KOPT-K1 (cell line): Measurements from ENCODE around the gene PDE11A.
"Not testable (repeated sequence)": the region's sequence is repeated elsewhere in the genome, so short reads cannot be mapped to it uniquely, and the experiment has no call there.

Experiments used
- H3K27ac ChIP-seq: fragments of 200-600 bp; sonication (generic); 2 replicates; pipeline ENCODE4 v1.5.1; 2016; ENCODE audit warnings: antibody characterized with exemption, mild to moderate bottlenecking, low read depth, low read length; ENCODE audit not compliant: poor library complexity, severe bottlenecking
- H3K36me3 ChIP-seq: fragments of 200-600 bp; sonication (generic); 2 replicates; pipeline ENCODE4 v1.5.1; 2017; ENCODE audit warnings: antibody characterized with exemption, mild to moderate bottlenecking, low read length, moderate library complexity; ENCODE audit not compliant: insufficient read depth
- H3K9me3 ChIP-seq: fragments of 200-600 bp; sonication (generic); 2 replicates; pipeline ENCODE4 v1.5.1; 2017; ENCODE audit warnings: antibody characterized with exemption, low read length, mild to moderate bottlenecking; ENCODE audit not compliant: insufficient read depth, poor library complexity, severe bottlenecking

The PDE11A gene

DNA sequence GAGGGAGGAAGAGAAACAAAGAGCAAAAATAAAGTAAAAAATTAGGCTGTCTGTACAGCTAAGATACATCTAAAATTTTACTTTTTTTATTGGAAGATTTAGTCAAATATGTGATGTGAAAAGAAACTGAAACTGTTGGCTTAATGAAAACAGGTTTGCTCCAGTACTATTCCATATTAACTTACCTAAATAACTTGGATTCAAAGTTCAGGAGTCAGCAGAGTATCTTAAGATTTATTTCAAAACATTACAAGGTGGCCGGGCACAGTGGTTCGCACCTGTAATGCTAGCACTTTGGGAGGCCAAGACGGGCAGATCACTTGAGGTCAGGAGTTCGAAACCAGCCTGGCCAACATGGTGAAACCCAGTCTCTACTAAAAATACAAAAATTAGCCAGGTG is 197.9 kb downstream of the PDE11A start:
- H3K9me3 ChIP-seq = no peaks in the 10 kb centered on the region
- H3K27ac ChIP-seq = no peak overlapping the region
- H3K36me3 ChIP-seq = no peaks in the 10 kb centered on the region

DNA sequence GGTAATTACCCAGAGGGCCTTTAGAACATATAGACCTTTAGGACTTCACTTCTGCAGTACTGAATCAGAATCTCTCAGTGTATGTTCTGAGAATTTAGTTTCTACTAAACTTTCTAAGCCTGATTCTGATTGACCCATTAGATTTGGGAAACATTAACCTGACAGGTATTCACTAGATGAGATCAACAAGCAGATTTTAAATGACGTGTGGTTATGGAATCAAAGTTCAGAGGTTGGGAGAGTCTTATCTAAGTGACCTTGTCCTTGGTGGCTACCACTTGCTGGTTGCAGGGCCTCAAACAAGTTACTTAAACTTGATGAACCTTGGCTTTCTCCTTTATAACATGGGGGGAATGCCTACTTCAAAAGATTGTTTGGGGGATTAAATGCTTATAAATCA is 198.7 kb downstream of the PDE11A start:
- Histone ChIP-seq H3K9me3 (no peaks in the 10 kb centered on the region), H3K36me3 (no peaks in the 10 kb centered on the region), H3K27ac (no peak overlapping the region)

DNA sequence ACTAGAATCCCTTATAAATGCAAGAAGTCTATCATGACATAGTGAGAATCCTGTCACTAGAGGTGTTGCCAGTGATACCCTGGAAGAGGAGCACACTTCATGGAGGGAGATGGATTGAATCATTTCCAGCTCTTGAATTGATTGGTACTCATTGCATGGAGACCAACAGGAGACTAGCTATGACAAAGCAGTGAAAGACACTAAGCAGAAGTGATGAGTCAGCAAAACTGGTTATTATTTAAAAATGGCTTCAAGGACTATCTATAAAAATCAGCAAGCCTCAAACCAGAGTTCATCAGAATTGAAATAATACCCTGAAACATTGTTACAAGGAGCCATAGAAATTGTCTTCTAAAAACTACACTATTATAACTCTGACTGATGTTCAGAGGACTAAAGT is 200.3 kb downstream of the PDE11A start:
- no peaks in the 10 kb centered on the region for H3K9me3 ChIP-seq
- no peaks in the 10 kb centered on the region for H3K36me3 ChIP-seq
- no peak overlapping the region for H3K27ac ChIP-seq

DNA sequence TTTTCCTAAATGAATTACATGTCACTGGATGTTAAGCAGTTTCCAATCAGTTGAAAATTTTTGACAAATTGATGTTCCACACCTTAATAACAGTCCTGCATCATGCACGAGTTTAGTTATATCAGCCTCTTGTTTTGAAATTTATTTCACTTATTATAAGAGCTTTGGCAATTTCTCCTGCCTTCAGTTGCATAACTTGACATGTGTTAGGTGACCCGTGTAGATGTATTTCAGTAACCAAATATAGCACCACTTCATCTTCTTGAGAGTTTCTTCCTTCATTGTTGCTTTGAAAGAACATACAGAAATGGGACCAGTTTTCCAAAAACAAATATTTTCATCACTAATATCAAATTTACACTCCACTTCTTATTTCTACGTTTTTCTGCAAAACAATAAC is 202.7 kb downstream of the PDE11A start:
- H3K36me3 ChIP-seq = no peaks in the 10 kb centered on the region
- no peaks in the 10 kb centered on the region for H3K9me3 ChIP-seq
- H3K27ac ChIP-seq = no peak overlapping the region

DNA sequence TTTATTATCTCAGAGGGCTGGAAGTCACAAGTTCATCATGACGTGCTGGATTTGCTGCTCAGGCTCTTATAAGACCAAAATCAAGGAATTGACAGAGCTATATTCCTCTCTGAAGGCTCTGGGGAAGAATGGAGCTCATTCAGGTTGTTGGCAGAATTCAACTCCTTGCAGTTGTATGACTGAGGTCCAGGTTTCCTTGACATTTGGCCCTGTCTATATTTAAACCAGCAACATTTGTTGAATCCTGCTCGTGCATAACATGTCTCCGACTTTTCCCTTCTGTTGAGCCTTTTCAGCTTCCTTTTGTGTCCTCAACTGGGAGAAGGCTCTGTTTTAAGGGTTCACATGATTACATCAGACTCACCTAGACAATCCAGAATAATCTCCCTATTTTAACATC is 203.4 kb downstream of the PDE11A start:
- no peaks in the 10 kb centered on the region for H3K36me3 ChIP-seq
- H3K9me3 ChIP-seq = no peaks in the 10 kb centered on the region
- no peak overlapping the region for H3K27ac ChIP-seq

DNA sequence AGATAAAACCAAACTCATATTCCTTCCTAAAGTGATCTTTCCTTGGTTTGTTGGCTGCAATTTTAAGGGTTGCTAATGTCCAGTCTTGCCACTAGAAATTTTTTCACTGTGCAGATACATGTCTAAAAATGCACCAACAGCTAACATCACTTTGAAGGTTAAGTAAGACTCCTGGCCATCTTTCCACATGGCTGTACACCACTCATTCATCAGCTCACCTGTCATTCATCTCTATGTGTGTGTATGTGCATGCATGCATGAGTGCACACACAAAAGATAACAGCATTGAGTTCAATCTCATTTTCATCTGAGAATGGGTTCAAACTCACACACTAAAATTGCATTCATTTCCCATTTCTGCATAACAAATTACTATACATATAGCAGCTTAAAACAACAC is 203.8 kb downstream of the PDE11A start:
- Histone ChIP-seq H3K9me3 (no peaks in the 10 kb centered on the region), H3K36me3 (no peaks in the 10 kb centered on the region), H3K27ac (no peak overlapping the region)

DNA sequence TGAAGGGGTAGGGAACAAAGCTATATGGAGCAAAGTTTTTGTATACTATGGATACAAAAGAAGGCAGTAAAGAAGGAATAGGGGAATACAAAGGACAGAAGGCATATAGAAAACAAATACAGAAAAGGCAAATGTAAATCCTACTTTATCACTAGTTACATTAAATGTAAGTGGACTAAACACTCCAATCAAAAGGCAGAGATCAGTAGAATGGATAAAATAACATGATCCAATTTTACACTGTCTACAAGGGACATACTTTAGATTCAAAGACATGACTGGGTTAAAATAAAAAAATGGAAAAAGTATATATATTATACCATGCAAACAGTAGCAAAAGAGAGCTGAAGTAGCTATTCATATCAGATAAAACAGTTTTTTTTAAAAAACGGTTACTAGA is 215.0 kb downstream of the PDE11A start:
- Histone ChIP-seq H3K27ac (no peak overlapping the region), H3K9me3 (peaks cover 4% of the 10 kb centered on the region), H3K36me3 (no peaks in the 10 kb centered on the region)

DNA sequence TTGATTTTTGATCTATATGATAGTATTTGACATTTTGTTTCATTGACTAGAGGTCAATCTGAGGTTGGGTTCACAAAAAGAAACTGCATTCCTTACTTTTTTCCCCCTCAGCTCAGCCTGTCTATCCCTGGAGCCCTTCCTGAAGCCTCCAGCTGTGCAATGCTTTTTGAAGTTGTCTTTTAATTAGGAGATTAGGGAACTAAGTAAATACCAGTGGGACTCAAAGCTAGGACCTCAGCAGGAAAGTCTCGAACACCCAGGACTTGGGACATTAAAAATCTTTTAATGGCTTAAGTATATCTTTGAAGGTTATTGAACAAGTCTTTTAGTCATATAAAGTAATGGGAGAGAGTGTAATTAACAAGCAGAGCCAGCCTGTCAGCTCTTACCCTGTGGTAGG is 220.2 kb downstream of the PDE11A start:
- Histone ChIP-seq H3K27ac (no peak overlapping the region), H3K9me3 (peaks cover under 1% of the 10 kb centered on the region), H3K36me3 (no peaks in the 10 kb centered on the region)

DNA sequence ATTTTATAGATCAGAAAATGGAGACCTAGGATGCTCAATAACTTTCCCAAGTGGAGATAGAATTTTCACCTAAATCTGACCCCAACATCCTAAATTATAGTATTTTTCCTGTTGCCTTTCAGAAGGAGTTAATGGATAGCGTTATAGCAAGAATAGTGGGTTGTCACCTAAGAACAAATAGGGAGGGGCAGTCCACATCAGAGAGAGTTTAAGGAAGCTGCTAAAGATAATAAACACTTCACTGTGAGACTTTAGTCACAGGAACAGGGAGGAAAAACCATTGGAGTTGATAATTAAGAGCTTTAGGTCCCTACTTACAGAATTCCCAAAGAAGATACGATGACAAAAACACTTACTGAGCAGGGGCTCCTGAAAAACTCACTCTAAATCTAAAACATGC is 229.4 kb downstream of the PDE11A start:
- Histone ChIP-seq H3K9me3 (no peaks in the 10 kb centered on the region), H3K27ac (no peak overlapping the region), H3K36me3 (no peaks in the 10 kb centered on the region)

DNA sequence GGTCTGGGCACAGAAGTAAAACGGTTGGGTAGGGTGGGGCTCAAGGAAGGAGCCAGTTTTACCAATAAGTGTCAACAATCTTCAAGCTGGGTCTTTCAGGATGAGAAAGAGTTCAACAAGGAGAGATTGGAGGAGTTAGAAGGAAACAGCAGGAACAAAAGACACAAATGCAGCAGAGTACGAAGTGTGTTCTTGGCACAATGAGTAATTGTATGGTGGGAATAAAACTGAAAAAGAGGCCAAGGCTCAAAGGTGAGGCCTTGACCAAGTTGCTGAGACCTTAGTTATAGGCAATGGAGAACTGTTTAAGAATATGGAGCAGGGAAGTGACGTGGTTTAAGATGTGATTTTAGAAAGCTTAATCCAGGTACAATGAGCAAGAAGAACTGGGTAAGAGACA is 230.3 kb downstream of the PDE11A start:
- Histone ChIP-seq H3K36me3 (no peaks in the 10 kb centered on the region), H3K9me3 (no peaks in the 10 kb centered on the region)

DNA sequence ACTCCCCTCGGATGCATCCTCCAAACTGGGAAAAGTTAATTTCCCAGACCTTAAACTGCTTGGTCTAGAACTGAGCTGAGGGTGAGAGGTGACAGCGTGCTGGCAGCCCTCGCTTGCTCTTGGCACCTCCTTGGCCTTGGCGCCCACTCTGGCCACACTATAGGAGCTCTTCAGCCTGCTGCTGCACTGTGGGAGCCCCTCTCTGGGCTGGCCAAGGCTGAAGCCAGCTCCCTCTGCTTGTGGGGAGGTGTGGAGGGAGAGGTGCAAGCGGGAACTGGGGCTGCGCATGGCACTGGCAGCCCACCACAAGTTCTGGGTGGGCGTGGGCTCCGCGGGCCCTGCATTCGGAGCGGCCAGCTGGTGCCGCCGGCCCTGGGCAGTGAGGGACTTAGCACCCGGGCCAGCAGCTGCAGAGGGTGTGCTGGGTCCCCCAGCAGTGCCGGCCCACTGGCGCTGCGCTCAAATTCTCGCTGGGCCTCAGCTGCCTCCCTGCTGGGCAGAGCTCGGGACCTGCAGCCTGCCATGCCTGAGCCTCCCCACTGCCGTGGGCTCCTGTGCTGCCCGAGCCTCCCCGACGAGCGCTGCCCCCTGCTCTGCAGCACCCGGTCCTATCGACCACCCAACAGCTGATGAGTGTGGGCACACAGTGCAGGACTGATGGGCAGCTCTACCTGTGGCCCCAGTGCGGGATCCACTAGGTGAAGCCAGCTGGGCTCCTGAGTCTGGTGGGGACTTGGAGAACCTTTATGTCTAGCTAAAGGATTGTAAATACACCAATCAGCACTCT is 237.0 kb downstream of the PDE11A start:
- not testable (repeated sequence) for H3K9me3 ChIP-seq, H3K27ac ChIP-seq

More for the DNA sequence above, 230.3 kb downstream of the PDE11A start:
- no peak overlapping the region for H3K27ac ChIP-seq

DNA sequence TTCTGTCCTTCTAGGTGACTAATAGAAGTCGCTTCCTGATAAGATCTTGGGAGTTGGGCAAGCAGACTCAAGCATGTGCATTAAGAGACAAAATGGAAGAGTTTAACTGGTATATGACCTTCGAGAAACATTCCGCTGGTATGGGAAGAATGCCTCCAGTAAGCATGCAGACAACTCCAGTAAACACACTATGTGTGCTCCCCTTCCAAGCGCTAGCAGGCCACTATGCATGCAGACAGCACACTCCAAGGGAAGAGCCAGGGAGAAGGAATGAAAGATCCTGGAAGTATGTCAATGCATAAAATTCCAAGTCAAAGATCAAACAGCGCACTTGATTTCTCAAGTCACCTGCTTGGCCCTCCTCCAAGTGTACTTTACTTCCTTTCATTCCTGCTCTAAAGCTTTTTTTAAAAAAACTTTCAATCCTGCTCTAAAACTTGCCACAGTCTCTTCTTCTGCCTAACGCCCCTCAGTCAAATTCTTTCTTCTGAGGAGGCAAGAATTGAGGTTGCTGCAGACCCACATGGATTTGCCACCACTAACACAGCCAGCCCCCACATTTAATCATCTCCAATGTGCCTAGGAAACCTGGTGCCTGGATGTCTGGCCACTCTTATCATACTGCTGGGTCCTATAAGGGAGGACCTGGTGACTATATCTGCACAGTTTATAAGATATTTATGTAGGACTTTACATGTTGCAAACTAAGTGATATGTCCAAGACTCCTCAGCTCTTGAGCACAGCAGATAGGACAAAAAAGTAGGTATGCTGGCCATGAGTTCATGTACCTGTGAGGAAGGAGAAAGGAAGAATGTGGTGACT is 239.8 kb downstream of the PDE11A start:
- Histone ChIP-seq H3K27ac (no peak overlapping the region), H3K36me3 (no peaks in the 10 kb centered on the region), H3K9me3 (no peaks in the 10 kb centered on the region)

More for the DNA sequence above, 237.0 kb downstream of the PDE11A start:
- H3K36me3 ChIP-seq = not testable (repeated sequence)

DNA sequence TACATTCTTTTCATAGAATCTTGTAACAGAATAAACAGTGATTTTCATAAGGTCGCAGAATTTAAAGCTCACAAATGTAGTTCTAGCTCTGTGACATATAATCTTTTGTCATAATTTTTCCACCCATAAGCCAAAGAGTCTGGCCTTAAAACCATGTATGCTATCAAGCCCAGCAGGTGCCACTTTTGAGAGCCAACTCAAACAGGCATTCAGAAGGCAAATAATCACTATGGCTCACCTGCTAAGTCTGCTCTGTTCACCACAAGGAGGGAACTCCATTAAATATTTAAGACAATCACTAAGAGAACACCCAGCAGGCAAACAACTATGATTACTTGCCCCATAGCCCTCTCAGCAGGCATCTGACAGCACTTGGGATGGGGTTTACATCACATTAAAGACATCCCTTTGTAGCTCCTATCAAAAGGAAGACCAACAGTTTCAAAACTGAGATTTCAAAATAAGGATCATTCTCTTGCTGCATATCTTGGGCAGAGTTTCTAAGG is 241.6 kb downstream of the PDE11A start:
- no peaks in the 10 kb centered on the region for H3K36me3 ChIP-seq
- no peaks in the 10 kb centered on the region for H3K9me3 ChIP-seq
- no peak overlapping the region for H3K27ac ChIP-seq

DNA sequence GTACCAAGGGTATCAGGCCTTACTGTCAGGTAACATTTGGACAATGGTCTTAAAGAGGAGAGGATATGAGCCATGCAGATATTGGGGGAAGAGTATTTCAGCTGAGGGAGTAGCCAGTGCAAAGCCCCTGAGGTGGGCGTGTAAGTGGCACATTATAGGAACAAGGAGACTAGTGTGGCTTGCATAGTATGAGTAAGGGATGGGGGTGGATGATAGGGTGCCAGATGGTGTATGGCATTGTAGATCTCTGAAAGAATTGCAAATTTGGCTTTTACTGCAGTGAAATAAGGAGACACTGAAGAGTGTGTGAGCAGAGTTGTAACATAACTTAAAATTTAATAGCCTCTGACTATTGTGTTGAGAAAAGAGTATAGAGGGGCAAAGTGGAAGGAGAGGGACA is 244.0 kb downstream of the PDE11A start:
- Histone ChIP-seq H3K27ac (no peak overlapping the region), H3K9me3 (no peaks in the 10 kb centered on the region), H3K36me3 (no peaks in the 10 kb centered on the region)

DNA sequence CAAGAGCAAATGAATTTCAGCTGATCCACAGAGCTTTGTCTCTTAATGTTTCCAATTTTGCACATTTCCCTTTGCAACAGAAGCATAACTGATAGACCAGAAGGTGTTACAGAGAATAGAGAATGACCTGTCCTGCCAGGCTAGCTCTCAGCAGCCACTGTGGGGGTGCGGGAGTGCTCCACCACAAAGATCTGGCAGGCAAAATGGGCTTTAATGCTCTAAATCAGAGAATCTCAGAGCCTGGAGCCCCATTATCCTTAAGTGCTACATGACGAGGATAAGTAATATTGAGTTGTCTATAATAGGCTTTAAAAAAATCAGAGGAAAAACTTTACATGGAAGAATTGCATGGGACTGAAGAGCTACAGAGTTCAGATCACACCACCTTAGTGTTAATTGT is 245.7 kb downstream of the PDE11A start:
- no peaks in the 10 kb centered on the region for H3K9me3 ChIP-seq
- H3K27ac ChIP-seq = no peak overlapping the region
- no peaks in the 10 kb centered on the region for H3K36me3 ChIP-seq
